GM21515 (cell line): ENCODE data around the gene DDX51.

ENCODE experiments used
- ATAC-seq: cut with Tn5 transposase; IDR thresholded peaks from one replicate; pipeline ENCODE4 v1.9.1; 2021; ENCODE audit not compliant: unreplicated experiment

Gene DDX51

GRCh38 chr12:132167611-132168310 lies 23.6 kb upstream of the DDX51 start:
- no peak for ATAC-seq

- no peak for ATAC-seq
These were observed 22.9 kb upstream of the DDX51 start for GRCh38 chr12:132166801-132167591.

GRCh38 chr12:132166093-132166492 lies 22.0 kb upstream of the DDX51 start:
- ATAC-seq: no peak

- no peak for ATAC-seq
These were observed 21.5 kb upstream of the DDX51 start for GRCh38 chr12:132165584-132165983.

GRCh38 chr12:132164426-132164825 lies 20.3 kb upstream of the DDX51 start:
- ATAC-seq: no peak

GRCh38 chr12:132163911-132164288 lies 19.8 kb upstream of the DDX51 start:
- no peak for ATAC-seq

GRCh38 chr12:132163041-132163910 lies 19.2 kb upstream of the DDX51 start:
- ATAC-seq: no peak

- no peak for ATAC-seq
These were observed 18.5 kb upstream of the DDX51 start for GRCh38 chr12:132162508-132163031.

- ATAC-seq: no peak
These were observed 17.8 kb upstream of the DDX51 start for GRCh38 chr12:132161796-132162507.

- ATAC-seq: no peak
These were observed 17.1 kb upstream of the DDX51 start for GRCh38 chr12:132161036-132161781.

GRCh38 chr12:132160601-132161035 lies 16.5 kb upstream of the DDX51 start:
- ATAC-seq: no peak

- no peak for ATAC-seq
These were observed 15.9 kb upstream of the DDX51 start for GRCh38 chr12:132160016-132160415.

- ATAC-seq: no peak
These were observed 15.5 kb upstream of the DDX51 start for GRCh38 chr12:132159555-132160003.

- no peak for ATAC-seq
These were observed 14.8 kb upstream of the DDX51 start for GRCh38 chr12:132158677-132159554.

- ATAC-seq: no peak
These were observed 13.8 kb upstream of the DDX51 start for GRCh38 chr12:132157733-132158409.

GRCh38 chr12:132156573-132157325 lies 12.6 kb upstream of the DDX51 start:
- ATAC-seq: no peak

- no peak for ATAC-seq
These were observed 11.9 kb upstream of the DDX51 start for GRCh38 chr12:132155771-132156572.
